ENCODE results near the gene NUDT17. TPM values are rescaled to one million over a fixed set of nuclear protein-coding genes. Genes with fewer than 3 reads are reported as not detected.

The NUDT17 gene
- total and polyA plus RNA-seq, 9 of the 15 experiments (the other 6 are each of a cell fraction or from before 2014, with no cell fraction given) = 2.1 to 10.0 (median 6.1) TPM

DNA sequence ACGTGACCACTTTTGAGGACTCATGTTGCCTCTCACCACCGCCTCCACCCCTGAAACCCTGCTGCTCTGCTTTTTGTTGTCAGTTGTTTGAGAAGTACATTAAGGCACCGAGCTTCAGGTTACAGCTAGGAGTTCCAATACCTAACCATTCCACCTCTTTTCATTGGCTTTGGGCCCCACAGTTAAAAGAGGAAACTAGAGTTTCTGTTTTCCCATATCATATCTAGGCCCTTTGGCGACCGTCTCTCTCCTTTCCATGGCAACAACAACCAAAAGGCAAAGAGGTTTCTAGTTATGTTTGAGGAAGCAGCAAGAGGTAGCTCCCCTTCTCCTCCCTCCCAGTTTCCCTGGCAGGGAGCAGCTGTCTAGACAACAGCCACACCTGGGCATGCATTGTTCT is 34.3 kb downstream of the NUDT17 start:
- H3K9ac ChIP-seq (ENCODE audit: insufficient read depth in 1 of 2, low read depth in 2 of 2, low read length in 2 of 2) = peak overlapping the region in 1 of 2 experiments; percentile 7; a peak in 1 of 4 replicates
- BruUV-seq (replicated peaks) = no TSS peak
- H3K9me3 ChIP-seq (replicated peaks; ENCODE audit: control insufficient read depth, insufficient read depth, low read depth, low read length) = no peaks in the 10 kb centered on the region
- ChIA-PET CTCF (ENCODE audit: low intra/inter-chr PET ratio) (no interaction called here), POLR2A (interaction anchor here (0.9 to 2.4 kb wide), 5 partner anchors 9 to 48 kb away, joined by 4 to 7 read pairs (median 6); partner anchors contain the start of genes PIAS3 and RBM8A)
- no peaks in the 10 kb centered on the region for H3K9me1 ChIP-seq (ENCODE audit: control insufficient read depth, insufficient read depth, low read length)
- peak in 2 of 4 experiments; percentile 35 to 59 for DNase-seq (ENCODE audit: extremely low read depth in 1 of 4, low spot score in 3 of 4)
- ATAC-seq = peak; percentile 62
- peak; percentile 44 for FAIRE-seq
- peak overlapping the region; percentile 22; the same call in 2 of the 3 replicates for H3K27ac ChIP-seq (ENCODE audit: extremely low read depth, low read depth, low read length)
- H3K4me1 ChIP-seq (replicated peaks in 1 of 2; ENCODE audit: control insufficient read depth in 2 of 2, insufficient read depth in 2 of 2, low read length in 2 of 2) = peaks cover 18 to 34% of the 10 kb centered on the region in 2 experiments
- no peaks in the 10 kb centered on the region for H3K36me3 ChIP-seq (ENCODE audit: control insufficient read depth, insufficient read depth, low read length)
- H3K27me3 ChIP-seq (ENCODE audit: control insufficient read depth in 2 of 2, insufficient read depth in 2 of 2, low read length in 2 of 2) = peaks cover 3% of the 10 kb centered on the region in 2 experiments; a peak in 4 of 5 replicates
- H4K20me1 ChIP-seq (replicated peaks; ENCODE audit: control insufficient read depth, insufficient read depth, low read length) = no peaks in the 10 kb centered on the region
- 2% methylated on average over 5 of the region's 5 CpGs for WGBS (ENCODE audit: insufficient coverage, low coverage, missing lambda C conversion rate)
- H3K4me3 ChIP-seq = no peak overlapping the region
- in situ Hi-C loops (cut with MboI) = no loop called here
- H2AFZ ChIP-seq (ENCODE audit: low read depth, low read length) = peak overlapping the region; percentile 83
- H3K79me2 ChIP-seq (ENCODE audit: control insufficient read depth, insufficient read depth, low read length) = no peaks in the 10 kb centered on the region
- intact Hi-C loops (cut with micrococcal nuclease) = no loop called here
- H3K4me2 ChIP-seq (ENCODE audit: insufficient read depth, low read length) = peak overlapping the region; percentile 38
- TF ChIP-seq U2AF2 (optimal IDR thresholded peaks at IDR 0.05; ENCODE audit: low read depth, low read length) (no peak), ZNF830 (CRISPR knock-in tag; IDR thresholded peaks at IDR 0.05) (no peak), ZNF133 (CRISPR knock-in tag; IDR thresholded peaks at IDR 0.05) (no peak), ARHGAP35 (IDR thresholded peaks at IDR 0.05; ENCODE audit: partially characterized antibody) (no peak), ZC3H4 (CRISPR knock-in tag; IDR thresholded peaks at IDR 0.05; ENCODE audit: borderline replicate concordance) (no peak), CEBPG (CRISPR knock-in tag; IDR thresholded peaks at IDR 0.05) (no peak), CEBPG (tag; conservative IDR thresholded peaks at IDR 0.05 in 1 of 2, IDR thresholded peaks at IDR 0.05 in 1 of 2) (no peak), LCOR (CRISPR knock-in tag; IDR thresholded peaks at IDR 0.05) (peak; percentile 65; the same call in 1 of the 2 replicates), ZNF76 (CRISPR knock-in tag; IDR thresholded peaks at IDR 0.05; ENCODE audit: borderline replicate concordance) (no peak), CBFA2T3 (IDR thresholded peaks at IDR 0.05) (no peak), ZC3H8 (IDR thresholded peaks at IDR 0.05) (no peak), ADNP (tag; IDR thresholded peaks at IDR 0.05) (no peak), ZNF124 (CRISPR knock-in tag; IDR thresholded peaks at IDR 0.05) (no peak), ZNF57 (CRISPR knock-in tag; IDR thresholded peaks at IDR 0.05) (no peak), RBFOX2 (IDR thresholded peaks at IDR 0.05; ENCODE audit: low read depth, low read length) (no peak), ARID1B (IDR thresholded peaks at IDR 0.05) (peak; percentile 15; the same call in 1 of the 2 replicates), ZFX (CRISPR knock-in tag; IDR thresholded peaks at IDR 0.05) (peak; percentile 40; the same call in 1 of the 2 replicates), ATF1 (CRISPR knock-in tag; IDR thresholded peaks at IDR 0.05) (no peak), ATF1 (tag; IDR thresholded peaks at IDR 0.05) (no peak), THRB (CRISPR knock-in tag; conservative IDR thresholded peaks at IDR 0.05) (no peak), MEF2D (tag; conservative IDR thresholded peaks at IDR 0.05; ENCODE audit: low read depth) (no peak), RFX7 (CRISPR knock-in tag; IDR thresholded peaks at IDR 0.05) (no peak), KAT2B (IDR thresholded peaks at IDR 0.05; ENCODE audit: low read depth, low read length) (no peak), ARNT (IDR thresholded peaks at IDR 0.05) (no peak), ZNF507 (tag; conservative IDR thresholded peaks at IDR 0.05) (no peak)
- TF ChIP-seq, protein P1, sequence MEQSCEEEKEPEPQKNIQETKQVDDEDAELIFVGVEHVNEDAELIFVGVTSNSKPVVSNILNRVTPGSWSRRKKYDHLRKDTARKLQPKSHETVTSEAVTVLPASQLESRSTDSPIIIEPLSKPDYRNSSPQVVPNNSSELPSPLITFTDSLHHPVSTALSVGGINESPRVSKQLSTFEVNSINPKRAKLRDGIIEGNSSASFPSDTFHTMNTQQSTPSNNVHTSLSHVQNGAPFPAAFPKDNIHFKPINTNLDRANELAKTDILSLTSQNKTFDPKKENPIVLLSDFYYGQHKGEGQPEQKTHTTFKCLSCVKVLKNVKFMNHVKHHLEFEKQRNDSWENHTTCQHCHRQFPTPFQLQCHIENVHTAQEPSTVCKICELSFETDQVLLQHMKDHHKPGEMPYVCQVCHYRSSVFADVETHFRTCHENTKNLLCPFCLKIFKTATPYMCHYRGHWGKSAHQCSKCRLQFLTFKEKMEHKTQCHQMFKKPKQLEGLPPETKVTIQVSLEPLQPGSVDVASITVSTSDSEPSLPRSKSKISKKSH (CRISPR knock-in tag; IDR thresholded peaks at IDR 0.05) = no peak
